GM12892 (cell line): ENCODE results near the gene EEIG1.

Experiments
- POLR2A ChIP-seq: IDR thresholded peaks from 2 replicates; pipeline ENCODE4 v1.6.1; 2011; ENCODE audit warnings: low read depth, low read length, control low read depth
- TAF1 ChIP-seq: IDR thresholded peaks from 2 replicates; pipeline ENCODE4 v1.6.1; 2011; ENCODE audit warnings: low read depth, mild to moderate bottlenecking, control low read depth, low read length, borderline replicate concordance

DNA sequence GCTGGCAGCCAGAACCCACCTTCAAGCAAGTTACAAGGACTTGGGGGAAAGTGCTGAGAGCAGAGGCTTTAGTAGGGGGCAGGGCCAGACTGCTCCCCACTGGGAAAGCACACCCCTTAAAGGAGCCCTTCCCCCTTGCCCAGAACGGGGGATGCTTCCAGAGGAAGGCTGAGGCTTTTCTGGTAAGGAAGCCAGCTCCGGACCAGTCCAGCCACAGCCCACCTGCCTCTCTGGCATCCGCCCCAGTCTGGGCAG lies 38.9 kb downstream of the EEIG1 start:
- TF ChIP-seq POLR2A (no peak), TAF1 (no peak)
